Putamen (tissue), 1 donor: ENCODE data around the gene LILRA6.
"Not testable (repeated sequence)": the region's sequence is repeated elsewhere in the genome, so short reads cannot be mapped to it uniquely, and the experiment has no call there.

ENCODE experiments used
- DNase-seq: peaks from one replicate; pipeline ENCODE4 v3.0.0-alpha.2; 2016; ENCODE audit warnings: low spot score

LILRA6 gene

GRCh38 chr19:54262470-54262869, 19.9 kb upstream of the LILRA6 start:
- no peak for DNase-seq

- no peak for DNase-seq
Measured at GRCh38 chr19:54262066-54262465, 19.5 kb upstream of the LILRA6 start.

GRCh38 chr19:54257116-54257480, 14.5 kb upstream of the LILRA6 start, which contains the start of gene LILRB5:
Gene LILRB5, minus strand, starts transcription at chr19:54257273. Its CDS starts 80 bp downstream, at chr19:54257193.
- DNase-seq = no peak

GRCh38 chr19:54256250-54257115, 13.9 kb upstream of the LILRA6 start:
- DNase-seq = no peak

GRCh38 chr19:54255105-54255775, 12.7 kb upstream of the LILRA6 start:
- DNase-seq = no peak

GRCh38 chr19:54254195-54254906, 11.8 kb upstream of the LILRA6 start:
- DNase-seq = no peak

GRCh38 chr19:54253331-54254194, 11.0 kb upstream of the LILRA6 start:
- no peak for DNase-seq

- DNase-seq = no peak
Measured at GRCh38 chr19:54252845-54253244, 10.3 kb upstream of the LILRA6 start.

- no peak for DNase-seq
Measured at GRCh38 chr19:54252243-54252642, 9.7 kb upstream of the LILRA6 start.

GRCh38 chr19:54248016-54248601, 5.5 kb upstream of the LILRA6 start:
- DNase-seq = peak; percentile 34

- DNase-seq = no peak
Measured at GRCh38 chr19:54247106-54247930, 4.7 kb upstream of the LILRA6 start.

GRCh38 chr19:54245936-54246335, 3.3 kb upstream of the LILRA6 start:
- no peak for DNase-seq

- not testable (repeated sequence) for DNase-seq
Measured at GRCh38 chr19:54243809-54244208, 1.2 kb upstream of the LILRA6 start.

GRCh38 chr19:54242234-54242633, 356 bp downstream of the LILRA6 start:
- DNase-seq = not testable (repeated sequence)

GRCh38 chr19:54240372-54241336, 1.9 kb downstream of the LILRA6 start:
- not testable (repeated sequence) for DNase-seq

GRCh38 chr19:54239491-54240371, 2.9 kb downstream of the LILRA6 start:
- not testable (repeated sequence) for DNase-seq

GRCh38 chr19:54233941-54234340, 8.6 kb downstream of the LILRA6 start:
- no peak for DNase-seq
